A172 (cell line): ENCODE measurements around the gene ABCA9. TPM values are rescaled to one million over a fixed set of nuclear protein-coding genes. Genes with fewer than 3 reads are reported as not detected.
"Not testable (repeated sequence)": the region's sequence is repeated elsewhere in the genome, so short reads cannot be mapped to it uniquely, and the experiment has no call there.

ENCODE experiments used
- DNase-seq: peaks from one replicate; pipeline ENCODE4 v3.0.0-alpha.2; 2015; ENCODE audit warnings: low spot score
- total RNA-seq: library from RNA; depleted of rRNA; stranded (reverse); fragments of >200 nt; shearing (Covaris generic); gene quantifications from 2 replicates; pipeline ENCODE4 v1.2.3, GENCODE V29; 2014; rRNA removed

The ABCA9 gene
- total RNA-seq, 1 experiment from 2014 or later: 0.02 TPM

DNA sequence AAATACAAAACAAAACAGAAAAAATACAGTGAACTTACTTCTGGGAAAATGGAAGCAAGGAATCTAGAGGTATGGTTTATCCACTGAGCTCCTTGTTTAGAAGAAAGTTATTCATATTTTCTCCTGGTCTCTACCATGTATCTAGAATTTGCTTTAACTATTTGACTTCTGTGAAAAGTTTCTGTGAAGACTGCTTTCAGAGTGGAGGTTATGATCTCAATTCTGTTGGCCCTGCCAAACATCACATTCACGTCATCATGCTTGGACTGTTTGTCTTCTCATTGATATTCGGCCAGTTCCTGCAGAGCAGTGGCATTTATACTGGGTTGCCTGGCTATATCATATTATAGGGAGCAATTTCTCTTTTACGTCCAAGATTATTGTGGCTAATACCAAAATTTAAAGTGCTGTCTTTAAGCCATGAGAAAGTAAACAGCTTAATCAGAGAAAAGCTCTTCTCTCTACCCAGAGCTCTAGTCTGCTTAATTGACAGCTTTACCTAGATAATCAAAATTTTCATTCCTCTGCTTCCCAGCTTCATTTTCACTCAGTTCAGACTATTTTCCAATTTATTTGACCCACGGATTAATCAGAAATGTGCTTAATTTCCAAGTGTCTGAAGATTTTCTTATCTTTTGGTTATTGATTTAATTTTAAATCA lies 105.4 kb downstream of the ABCA9 start, which contains the start of gene ABCA8:
Gene ABCA8, minus strand, starts transcription at position 212 of the 661 bp plus-strand sequence. CDS start 13,358 bp downstream, outside the sequence.
- no peak for DNase-seq

DNA sequence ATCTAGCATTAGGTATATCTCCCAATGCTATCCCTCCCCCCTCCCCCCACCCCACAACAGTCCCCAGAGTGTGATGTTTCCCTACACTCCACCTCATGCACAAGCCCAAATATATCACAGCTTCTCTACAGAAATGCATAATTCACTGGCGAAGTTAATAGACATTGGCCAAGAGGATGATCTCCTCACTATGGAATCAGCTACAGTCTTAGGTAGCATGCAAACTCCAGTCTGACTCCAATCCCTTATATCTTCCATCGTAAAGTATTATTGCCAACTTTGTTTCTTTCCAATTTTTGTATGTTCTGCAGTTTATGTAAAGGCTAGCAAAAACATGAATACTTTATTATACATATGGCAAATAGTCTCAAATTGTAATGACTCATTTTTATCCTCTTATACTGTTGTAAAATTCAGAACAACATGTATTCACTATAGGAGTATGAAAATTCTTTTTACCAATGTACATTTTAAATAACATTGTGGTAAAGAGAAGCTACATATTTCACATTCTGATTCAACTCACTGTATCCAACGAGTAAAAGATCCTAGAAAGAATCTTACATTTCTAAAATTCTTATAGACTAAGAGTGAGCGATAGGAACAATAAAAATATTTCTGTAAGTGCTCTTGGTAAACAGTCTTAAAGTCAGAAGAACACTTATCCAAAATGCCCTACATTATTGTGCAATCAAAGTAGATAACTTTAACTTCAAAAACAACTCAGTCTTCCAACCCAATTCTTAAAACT lies 106.4 kb downstream of the ABCA9 start:
- no peak for DNase-seq

DNA sequence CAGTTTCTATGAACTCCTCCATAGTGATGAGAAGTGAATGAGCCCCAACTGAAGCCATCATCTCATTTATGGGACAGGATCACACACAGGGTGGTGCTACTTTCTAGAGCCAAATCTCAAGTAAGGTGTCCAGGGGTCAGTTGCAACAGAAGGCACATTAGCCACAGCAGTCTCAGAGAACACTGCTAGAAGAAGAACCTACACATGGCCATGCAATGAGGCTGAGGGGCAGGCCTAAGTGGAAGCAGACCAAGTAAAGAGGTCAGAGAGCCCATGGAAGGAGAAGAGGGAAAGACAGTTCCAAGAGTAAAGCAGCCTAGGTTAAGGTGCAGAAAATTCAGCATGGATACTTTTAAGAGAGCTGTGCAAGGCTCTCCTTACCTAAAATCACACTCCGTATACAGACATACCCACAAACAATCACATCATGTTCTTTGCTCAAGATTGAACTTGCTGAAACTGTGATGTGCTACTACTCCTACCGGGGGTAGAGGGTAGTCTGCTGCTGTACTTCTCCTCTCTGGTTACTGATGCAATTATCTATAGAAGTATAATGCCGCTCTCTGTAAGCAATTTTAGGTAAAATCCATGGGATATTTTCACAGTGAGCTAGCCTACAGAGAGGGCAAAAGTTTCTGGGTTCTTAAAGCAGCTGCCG lies 107.3 kb downstream of the ABCA9 start:
- DNase-seq: no peak

DNA sequence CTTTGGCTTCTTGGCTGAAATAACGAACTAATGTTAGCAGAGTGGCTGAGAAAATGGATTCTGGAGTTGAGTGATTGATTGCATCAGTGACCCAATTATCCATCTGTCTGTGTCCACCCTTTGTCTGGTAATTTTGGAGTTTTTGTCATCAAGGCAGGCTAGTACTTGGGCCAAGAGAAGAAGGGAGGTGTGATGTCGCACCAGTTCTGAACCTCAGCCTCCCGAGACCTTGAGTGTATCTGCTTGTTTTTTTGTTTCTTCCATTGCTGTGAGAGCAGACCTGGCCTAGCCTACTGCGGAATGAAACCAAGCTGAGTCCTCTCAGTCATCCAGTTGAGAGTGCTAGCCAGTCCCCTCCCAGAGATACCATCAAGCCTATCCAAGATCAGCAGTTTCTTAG lies 110.0 kb downstream of the ABCA9 start:
- DNase-seq: no peak

DNA sequence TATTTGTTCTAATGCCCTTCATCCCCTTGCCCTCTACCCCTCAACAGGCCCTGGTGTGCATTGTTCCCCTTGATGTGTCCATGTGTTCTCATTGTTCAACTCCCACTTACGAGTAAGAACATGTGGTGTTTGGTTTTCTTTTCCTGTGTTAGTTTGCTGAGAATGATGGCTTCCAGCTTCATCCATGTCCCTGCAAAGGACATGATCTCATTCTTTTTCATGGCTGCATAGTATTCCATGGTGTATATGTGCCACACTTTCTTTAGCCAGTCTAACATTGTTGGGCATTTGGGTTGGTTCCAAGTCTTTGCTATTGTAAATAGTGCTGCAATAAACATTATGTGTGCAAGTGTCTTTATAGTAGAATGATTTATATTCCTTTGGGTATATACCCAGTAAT lies 112.9 kb downstream of the ABCA9 start:
- DNase-seq: not testable (repeated sequence)

DNA sequence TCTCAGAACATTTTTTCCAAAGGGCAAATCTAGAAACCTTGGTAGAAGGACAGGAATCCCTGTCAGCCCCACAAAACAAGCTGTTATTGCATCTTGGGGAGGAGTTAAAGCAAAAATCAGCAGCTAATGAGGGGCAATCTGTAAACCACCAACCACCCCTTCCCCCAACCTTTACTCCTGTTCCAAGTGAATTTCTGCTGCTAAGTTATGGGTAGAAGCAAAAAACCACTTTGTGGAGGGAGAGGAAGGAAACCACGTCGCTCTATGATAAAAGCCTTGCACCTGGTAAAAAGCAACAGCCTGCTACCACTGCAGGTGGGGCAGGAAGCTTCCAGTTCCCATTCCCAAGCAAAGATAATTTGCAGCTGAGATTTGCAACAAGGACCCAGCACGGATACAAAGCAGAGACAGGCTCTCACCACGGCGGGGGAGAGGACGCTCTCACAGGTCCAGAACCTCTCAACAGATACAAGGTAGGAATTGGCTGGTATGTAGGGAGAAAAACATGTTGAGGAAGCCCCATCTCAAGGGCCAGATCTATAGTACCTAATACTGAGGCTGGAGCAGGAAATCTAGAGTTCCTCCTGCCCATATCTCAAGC lies 116.2 kb downstream of the ABCA9 start:
- no peak for DNase-seq

DNA sequence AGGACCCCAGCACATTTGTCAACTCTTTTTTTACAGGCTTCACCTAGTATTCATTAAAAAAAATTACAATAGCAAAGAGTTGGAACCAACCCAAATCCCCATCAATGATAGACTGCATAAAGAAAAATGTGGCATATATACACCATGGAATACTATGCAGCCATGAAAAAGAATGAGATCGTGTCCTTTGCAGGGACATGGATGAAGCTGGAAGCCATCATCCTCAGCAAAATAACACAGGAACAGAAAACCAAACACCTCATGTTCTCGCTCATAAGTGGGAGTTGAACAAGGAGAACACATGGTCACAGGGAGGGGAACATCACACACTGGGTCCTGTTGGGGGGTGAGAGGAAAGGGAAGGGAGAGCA lies 116.9 kb downstream of the ABCA9 start:
- not testable (repeated sequence) for DNase-seq

DNA sequence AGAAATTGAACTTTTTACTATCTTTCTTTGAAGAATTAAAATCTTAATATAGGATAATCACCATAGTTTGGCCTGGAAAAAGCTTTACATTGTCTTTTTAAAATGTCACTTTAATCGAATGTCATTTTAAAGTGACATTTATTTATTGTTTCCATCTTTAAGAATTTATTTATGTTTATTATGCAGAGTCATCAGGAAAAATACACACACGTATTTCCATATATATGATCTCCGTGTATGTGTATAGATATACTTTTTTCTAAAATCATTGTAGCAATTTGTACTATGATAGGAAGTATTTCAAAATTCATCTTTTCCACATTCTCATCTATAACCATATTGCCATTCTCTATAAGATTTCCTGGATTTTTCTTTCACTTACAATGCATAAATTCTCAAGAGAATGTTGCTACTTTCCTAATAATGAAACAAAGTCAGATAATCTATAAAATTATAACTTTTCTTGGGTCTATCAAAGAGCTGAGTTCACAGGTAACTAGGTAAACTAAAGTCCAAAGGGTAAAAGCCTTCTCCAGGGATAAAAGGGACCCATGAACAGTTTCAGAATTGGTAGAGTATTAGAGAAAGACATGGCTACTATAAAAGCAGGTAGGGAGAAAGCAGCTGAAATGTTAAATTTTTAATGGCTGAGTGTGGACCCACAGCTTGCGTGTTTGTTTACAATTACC lies 117.5 kb downstream of the ABCA9 start:
- DNase-seq: no peak

DNA sequence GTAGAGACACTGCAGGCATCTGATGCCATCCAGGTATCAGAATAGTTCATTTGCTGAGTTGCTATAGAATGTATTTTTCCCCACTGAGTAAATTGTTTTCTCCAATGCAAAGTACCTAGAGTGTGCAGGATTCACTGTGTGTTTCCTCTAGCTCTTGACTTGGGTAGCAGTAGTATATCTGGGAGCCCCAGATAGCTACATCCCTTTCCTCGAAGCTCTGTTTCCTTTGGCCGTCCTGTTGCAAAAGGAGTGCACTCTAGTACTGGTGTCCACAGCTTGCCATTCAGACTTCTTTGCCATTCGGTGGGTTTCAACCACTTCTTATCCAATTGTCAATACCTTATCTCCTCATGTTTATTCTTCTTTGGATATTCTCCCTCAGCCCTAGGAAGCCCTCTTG lies 118.3 kb downstream of the ABCA9 start:
- DNase-seq: no peak

DNA sequence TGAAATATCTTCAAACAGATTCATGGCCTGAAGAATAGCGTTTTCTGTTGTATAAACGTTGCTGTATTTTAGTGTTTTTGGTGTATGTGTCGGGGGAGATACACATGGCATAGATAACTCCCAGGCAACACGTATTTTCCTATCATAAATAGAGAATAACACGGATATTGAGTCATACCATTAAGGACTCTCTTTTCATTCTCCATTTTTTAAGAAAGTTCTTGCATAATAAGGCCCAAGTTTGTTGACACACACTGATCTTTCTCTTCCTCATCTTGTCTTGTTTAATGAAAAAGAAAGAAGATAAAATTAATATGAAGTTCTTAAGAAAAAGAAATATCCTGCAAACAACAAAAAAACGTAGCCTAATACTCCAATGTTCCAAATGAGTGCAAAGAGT lies 119.0 kb downstream of the ABCA9 start:
- DNase-seq: no peak

DNA sequence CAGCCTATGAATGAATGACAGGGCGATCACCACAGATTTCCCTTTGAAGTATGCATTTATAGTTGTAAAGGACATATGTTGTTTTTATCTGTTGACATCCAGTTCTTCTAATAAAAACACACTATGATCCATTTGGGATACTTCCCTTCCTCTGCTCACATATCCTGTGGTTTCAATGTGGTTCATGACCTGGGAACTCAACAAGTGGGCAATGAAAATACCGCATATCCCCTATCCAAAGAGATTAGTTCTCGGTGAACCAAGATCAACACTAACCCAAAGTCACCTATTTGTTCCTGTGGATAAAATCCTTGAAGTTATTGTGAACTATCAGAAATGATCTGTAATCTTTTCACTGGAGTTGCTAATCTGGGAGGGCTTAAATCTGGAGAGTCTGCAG lies 121.5 kb downstream of the ABCA9 start:
- DNase-seq: no peak

DNA sequence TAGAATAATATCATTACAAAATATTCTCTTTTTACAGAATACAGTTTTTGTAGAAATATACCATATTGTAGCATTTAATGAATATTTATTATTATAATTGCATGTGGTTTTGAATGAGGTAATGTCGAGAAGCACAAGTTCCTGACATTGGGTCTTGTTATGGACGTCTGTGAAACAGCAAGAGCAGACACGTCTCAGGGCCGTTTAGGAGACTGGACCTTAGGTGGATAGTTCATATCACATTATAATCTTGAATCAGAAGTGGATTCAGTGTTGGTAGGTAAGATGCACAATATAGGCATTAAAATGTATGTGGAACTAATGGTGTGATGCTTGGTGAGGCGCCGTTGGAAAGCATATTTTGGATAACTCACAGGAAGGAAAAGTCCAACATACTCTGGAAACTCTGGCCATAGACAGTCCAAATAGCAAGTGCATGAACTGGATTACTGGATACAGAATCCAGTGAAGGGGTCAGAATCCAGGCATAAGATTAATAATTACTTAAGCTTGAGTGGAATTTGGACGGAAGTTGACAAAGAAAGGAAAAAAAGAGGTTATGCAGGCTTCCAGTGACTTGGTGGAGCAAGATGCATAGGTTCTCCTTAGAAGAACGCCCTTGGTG lies 122.7 kb downstream of the ABCA9 start:
- no peak for DNase-seq

DNA sequence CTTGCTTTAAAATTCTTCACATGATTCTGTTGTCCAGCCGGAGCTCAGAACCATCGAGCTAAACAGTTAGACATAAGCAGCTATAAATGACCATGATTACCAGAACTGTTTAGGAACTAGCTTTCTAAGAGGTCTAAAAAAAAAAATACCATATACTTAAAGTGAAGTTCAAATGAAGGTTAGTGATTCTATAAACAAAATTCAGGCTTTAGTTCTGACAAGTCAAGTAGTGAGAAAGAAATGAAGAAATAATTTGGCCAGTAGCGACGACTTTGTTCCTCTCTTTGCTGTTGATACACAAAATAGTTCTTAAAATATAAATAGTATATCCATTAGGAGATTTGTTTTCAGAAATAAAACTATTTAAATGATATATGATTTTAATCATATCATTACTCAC lies 133.2 kb downstream of the ABCA9 start:
- DNase-seq: no peak

DNA sequence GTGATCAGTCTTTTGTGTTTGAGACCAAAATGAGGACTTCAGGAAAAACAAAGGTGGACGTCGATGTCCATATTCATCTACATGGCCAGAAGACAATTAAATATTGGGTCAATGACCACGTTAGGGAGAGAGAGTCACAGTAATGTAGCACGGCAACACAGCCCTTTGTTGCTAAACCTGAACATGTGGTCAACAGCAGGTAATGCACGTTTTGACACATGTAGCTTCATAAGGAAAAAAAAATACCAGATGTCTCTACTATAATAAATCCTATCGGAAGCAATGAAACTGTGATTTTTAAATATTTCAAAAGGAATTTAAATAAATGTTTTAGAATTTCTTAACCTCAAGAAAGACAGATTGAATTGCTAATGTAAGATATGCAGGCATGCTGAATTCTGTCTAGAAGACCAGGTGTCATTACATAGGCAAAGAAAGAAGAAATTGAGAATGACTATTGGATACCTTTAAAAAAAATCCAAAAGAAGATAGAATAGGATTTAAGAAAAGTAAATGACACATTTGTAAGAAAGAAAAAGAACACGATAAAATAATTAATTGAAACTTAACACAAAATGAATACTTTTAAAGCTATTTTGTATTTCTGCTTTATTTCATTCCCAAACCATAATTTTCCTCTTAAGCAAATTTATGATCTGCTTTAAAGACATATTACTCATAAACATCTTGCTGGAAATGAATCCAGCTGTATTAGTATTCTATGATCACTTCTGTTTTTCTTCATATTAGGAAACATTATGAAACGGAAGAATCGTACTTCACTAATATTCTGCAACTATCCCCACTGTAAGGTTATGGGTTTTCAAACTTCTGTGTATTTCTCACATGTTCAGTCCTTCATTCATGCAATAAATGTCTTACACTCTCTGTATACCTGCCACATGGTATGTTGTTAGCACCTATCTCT lies 135.7 kb downstream of the ABCA9 start:
- DNase-seq: no peak

Other genes with a start within 250 kb of the ABCA9 start
- gene ABCA8, start 105.5 kb downstream of the ABCA9 start, total RNA-seq: not detected in 2 replicates
- gene ABCA6, start 81.0 kb upstream of the ABCA9 start, total RNA-seq: 0.34 TPM in 1 of 2 replicates, not detected in the other
- gene ABCA10, start 167.9 kb upstream of the ABCA9 start, total RNA-seq: 0.19 and 1.00 TPM in 2 replicates